Activated gamma-delta T cell treated with anti-CD3 and anti-CD28 coated beads, Interleukin-2, amount 50 U/mL, for 16 hours (primary cell): ENCODE results near the gene GABRR2.

Experiments
- DNase-seq: peaks from one replicate; pipeline ENCODE4 v3.0.0-alpha.2; 2020; ENCODE audit warnings: low read depth

Gene GABRR2

DNA sequence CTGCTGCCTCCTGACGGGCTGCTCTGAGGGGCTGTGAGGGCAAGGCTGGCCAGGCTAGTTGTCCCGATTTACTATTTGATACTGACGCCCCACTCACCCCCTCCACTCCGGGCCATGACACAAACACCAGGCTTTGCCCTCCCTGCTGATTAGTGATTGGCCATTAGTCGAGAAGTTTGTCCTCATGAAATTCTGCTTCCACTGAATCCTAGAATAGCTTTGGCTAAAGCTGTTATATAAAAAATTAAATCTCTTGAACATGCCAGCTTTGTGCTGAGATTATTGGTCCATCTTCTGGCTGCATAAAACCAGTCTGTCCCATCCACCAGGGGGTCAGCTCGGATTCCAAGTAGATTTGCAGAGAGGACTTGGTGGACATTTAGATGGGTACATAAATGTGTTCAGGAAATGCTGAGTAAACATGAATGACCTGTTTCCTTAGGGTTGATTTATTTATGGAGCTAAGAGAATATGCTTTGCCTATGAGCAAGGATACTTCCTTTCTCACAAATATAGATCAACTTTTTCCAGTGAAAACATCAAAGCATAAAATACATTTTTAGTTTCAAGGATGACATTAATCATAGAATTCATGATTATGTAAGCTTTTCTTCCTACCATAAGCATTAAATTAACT lies at the start of gene GABRR2:
GABRR2 (minus strand) TSS at position 51 of the 637 bp plus-strand sequence. CDS start 134 bp downstream, outside the sequence.
- no peak for DNase-seq

DNA sequence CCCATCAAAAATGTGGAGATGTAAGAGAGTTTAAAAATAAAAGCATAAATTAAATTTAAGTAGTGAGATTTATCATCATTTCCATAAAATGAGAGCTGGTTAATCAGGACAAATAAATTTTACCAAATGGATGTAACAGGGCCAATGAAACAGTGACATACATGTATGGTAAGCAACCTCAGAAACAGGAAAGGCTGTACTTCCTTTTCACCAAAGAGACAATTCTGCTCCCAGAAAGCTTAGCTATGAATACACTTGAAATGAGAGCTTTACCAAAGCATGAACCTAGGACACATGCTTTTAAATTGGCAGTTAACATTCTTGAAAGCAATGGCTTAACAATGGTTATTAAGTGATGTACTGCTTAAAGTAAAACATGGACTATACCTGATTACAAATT lies 49.5 kb upstream of the GABRR2 start:
- DNase-seq: no peak

DNA sequence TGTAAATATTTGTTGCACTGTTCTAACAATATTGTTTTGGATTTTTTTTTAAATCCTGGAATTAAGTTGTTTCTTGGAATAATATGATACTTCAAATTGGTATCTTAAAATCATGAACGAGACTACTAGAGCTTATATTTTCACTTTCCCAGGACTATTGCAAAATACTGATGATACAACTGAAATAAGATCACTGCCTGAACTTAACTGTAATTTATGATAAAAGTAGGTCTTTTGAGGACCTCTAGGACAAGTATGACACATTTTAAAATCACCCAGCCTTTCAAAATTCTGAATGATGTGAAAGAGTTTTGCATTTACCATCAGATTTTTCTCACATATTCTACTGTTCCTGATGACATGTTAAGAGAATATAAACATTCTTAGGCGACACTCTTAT lies 46.1 kb upstream of the GABRR2 start:
- no peak for DNase-seq

DNA sequence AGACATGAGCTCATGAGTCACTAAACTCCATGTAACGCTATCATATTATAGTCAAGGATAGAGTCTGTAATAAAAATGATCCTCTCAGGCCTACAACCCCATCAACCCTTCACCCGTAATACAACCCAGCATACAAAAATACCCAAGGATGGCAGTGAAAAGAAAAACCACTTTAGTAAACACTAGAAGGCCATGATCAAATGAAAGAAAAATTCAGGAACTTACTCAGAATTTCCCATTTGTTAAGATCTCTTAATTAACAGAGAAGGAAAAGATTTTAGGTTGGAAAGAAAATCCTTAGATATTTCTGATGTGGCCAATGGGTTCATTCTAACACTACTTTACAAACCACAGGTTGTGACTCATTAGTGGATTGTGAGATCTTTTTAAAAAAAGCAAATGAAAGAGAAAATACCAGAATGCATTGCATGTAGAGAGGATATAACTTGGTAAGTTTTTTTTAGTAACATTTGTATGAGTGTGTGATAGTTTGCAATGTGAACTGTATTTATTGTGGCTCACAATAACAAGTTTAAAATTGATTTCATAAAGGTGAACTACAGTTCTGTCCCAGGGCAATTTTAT lies 45.4 kb upstream of the GABRR2 start:
- no peak for DNase-seq

DNA sequence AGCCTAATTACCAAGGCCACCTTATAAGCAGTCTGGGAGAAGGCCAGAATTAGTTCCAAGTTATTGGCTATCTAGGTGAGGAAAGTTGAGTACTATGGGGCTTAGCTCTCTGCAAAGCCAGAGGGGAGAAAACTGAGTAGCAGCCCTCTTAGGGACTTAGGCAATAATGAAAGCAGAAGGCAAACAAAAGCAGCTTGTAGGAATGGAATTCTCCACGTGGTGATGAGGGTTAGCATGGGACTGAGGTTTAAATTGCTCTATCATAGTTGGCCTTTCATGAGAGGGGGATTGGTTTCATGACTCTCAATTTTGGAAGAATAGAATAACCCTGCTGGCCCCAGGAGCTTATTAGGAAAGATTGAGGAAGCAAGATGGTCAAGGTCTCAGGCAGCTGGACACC lies 44.5 kb upstream of the GABRR2 start:
- no peak for DNase-seq

DNA sequence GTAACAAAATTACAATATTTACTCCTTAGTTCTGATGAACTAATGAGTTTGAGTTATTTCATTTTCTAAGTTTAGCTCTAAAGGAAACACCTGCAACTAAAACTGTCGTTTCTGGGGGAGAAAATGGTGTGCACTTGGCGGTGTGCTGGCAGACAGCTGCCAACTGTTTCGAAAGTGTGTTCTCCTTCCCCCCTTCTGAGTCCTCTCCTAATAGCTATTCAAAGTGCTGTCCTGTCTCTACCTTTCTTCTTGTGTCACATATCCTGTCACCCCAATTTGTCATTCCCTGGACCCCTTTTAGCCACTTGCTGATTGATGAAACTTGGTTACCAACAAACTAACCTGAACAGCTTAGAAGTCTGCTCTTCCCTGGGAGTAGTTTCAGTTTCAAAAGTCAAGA lies 42.3 kb upstream of the GABRR2 start:
- no peak for DNase-seq

DNA sequence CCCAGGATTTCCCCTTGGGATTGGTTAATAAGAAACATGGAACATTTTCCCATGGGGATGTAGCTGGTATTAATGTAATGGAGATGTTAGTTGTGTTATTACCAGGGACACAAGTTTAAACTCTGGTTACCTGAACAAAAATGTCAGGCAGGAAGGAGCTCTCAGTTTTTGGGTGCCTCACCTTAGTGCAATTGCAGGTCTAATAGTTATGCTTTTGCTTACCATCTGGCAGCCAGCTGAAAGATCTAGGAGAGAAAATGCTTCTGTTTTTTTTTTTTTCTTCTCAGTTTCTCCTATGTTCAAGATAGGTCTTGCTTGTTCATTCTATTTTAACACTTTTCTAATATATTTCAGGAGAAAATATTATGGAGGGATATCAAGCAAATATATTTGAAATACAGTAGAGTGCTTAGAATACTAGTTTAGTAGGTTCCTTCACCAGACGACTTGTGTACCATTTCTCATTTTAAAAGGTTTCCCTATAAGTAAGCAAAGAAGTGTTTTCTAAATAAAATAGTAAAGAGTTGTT lies 41.6 kb upstream of the GABRR2 start:
- DNase-seq: no peak

DNA sequence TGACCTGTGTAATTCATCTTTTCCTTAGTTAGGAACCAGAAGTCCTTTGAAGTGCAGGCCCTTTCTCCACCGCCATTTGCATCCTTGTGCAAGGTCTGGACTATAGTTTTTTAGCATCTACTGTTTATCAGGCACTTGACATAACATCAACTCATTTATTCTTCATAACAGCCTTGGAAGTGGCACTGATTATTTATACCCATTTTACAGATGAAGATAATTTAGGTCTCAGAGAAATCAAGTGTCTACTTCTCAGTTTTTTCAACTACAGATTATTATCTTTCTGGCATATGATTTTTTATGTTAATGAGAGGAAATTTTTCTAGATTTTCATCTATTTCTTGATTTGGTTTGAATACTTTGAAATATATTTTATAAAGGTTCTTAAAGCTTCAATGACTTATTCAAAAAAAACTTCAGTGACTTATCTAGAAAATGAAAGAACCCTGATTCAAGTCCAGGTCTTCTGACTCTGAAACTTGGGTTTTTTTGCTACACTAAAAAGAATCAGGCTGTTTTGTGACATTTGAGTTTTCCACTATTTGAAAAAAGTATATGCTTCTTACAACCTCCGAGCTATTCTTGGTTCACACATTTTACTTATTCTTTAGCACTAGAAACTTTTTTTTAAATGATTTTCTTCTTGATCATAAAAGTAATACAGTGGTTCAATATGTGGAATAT lies 40.6 kb upstream of the GABRR2 start:
- DNase-seq: no peak

DNA sequence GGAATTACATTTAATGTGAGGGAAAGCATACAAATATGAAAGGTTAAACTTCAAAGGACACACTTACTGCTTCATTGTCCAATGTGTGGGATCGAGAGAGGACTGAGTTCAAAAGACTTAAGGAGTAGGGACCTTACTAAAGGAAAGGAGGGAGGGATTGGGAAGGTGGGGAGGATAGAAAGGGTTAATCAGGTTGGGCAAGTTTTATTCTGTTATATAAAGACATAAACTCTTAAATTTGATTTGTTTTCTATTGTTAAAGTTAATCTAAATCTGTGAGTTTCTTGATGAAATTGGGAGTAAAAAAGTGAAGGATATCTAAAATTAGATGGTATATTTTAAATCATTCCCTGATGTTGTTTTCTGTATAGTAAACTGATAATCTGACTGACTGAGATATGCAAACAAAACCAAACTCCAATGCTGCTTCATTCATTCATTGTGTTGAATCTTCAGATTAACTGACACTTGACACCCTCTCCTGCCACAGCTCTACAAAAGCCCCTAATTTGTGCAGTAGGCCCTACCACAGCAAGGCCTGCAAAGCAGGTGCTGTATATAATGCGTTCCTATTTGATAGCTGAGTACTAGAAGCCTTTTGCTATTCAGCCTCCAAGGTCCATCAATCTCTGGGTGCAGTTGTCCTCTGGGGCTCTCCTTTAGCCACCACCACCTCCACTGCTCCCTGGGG lies 38.7 kb upstream of the GABRR2 start:
- no peak for DNase-seq

DNA sequence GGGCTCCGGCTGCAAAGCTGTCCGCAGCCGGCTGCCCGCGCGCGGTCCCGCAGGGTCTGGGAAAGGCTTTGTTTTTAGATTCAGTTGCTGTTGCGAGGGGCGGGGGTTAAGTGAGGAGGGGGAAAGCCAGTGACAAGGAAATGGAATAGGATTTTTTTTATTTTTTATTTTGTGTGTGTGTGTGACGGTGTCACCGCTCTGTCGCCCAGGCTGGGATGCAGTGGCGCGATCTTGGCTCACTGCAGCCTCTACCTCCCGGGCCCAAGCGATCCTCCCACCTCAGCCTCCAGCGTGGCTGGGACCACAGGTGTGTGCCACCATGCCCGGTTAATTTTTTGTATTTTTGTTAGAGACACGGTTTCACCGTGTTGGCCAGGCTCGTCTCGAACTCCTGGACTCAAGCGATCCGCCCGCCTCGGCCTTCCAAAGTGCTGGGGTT lies 38.0 kb upstream of the GABRR2 start:
- no peak for DNase-seq

DNA sequence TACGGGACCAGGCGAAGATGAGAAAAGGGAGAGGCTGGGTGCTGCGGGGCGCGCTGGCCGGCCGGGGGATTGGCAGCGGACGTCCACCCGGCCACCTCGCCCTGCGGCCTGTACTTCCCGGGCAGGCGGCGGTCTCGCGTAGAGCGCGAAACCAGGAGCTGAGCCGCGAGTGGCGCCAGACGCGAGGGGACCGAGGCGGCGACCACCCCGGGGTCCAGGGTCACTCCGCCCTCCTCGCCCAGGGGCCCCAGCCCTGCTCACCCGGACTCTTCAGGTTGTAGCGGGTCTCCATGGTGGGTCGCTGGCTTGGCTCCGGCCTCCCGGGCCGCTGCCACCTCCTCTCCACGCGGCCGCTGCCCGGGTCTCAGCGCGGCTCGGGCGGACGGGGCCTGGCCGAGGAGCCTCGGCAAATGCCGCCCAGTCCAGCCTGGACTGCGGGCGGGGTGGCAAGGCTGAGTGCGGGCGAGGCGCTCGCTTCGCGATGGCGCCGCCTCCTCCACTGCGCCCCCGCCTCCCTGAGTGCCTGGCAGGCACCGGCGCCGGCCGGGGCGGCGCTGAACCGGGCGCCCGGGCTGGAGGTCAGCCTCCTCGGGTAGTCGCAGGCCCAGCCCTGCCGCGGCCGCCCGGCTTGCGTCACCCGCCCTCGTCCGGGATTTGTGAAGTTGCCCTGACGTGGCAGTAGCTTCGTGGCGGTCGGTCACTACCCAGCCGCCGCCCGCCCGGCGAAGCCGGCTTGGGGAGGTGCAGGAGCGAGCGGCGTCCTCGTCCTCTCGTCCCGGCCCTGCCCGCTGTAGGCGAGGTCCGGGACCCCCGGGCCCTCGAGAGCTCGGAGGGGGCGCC lies 37.4 kb upstream of the GABRR2 start, which contains the start of gene UBE2J1:
UBE2J1 (minus strand) TSS at position 445 of the 840 bp plus-strand sequence; CDS start at position 292, 153 bp downstream.
- DNase-seq: peak; percentile 65

DNA sequence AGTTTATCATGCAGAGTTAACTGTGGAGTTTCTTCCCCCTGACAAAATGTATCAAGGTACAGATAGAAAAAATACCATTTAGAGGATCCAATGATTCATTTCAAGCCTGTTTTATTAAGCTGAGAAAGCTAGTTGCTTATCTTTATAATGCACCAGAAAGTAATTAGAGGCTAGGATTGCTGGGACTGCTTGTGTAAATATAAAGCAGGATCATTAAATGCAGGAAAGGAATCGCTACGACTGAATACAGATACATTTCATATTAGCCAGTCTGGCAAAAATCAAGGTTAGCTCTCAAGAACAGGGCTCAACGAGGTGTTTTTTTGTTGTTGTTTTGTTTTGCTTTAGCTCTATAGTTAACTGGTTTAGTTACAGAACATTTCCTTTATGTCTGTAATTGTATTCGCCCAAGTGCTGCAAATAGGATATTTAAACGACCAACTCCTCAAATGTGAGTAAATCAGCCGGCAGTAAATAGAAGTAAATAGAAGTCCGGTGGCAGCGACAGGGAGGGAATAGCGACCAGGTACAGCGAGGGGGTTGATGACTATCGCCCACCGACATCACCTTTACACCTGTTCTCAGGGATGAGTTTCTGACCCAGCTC lies 36.7 kb upstream of the GABRR2 start:
- no peak for DNase-seq

DNA sequence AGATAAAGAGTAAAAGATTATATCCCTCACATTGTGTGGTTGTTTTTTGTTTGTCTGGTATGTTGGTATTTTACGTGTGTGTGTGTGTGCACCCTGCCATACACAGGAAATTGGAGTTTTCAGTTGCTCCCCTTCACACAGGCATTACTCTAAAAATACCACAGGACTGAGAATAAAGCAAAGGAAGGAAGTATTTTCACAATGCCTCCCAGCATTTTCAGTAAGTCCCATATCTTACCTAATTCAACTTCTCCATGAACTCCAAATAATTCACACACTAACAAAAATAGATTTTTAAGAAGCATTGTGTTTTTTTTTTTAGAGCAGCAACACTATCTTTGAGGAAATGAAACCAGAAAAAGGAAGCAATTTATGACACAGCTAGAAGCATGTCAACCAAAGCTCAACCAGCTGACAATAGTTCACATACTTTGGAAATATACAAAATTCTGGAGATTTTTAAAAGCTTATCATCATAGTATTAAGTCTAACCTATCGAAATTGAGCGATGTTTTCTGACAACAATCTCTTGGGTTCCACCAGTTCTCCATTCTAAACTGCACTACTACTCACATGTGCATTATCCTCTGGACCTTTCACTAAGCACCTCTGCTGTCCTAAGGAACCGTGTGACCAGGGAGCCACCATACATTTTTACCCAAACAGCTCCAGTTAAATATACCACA lies 35.3 kb upstream of the GABRR2 start:
- DNase-seq: no peak

DNA sequence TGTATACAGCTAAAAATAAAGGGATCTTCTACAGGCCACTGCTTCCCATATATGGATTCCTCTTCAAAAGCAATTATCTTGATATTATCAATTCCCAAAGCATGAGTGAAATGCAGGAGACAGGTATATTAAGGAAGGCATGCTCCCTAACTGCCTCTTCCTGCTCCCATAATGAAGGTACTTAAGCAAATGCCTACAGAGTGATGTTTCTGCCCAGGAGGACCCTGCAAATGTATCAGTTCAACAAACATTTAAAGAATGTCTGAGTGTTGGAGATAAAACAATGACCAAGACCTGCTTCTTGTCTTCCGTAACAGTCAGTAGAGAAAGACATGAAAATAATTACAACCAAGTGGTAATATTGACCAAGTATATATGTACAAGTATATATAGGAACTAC lies 33.3 kb upstream of the GABRR2 start:
- DNase-seq: no peak

DNA sequence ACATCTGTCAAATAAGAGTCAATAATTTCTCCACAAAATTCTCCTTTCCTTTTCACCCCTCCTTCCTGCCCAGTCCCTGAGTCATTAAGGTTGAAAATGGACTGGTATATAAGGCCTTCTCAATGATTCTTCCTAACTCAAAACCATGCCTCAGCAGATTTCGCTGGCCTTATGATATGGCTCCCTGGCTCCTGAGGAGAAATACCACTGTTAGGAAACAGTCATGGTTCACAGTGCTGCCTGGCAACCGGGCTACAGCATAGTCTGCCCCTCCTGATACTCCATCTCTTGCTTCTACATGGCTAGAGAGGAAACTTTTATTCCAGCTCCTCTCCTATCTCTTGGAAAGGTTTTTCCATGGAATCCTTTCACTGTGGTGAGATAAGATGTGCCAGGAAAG lies 32.7 kb upstream of the GABRR2 start:
- no peak for DNase-seq

DNA sequence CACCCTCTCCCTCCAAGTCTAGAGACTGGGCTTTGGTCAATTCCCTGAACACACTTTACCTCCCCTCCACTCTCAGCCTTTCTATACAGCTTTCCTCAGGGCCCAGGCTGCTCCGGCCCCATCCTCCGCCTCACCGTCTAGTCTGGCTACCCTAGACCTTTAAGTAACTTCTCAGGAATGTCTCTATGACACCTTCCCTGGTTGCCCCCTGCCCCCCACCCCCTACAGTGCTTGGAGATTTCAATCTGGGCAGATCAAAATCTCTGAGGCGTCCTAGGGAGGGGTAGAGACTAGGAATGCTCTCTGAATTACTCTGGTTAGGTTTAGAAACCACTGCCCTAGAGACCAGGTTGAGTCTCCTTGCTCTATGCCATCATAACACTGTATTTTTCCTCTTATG lies 31.3 kb upstream of the GABRR2 start:
- DNase-seq: no peak

DNA sequence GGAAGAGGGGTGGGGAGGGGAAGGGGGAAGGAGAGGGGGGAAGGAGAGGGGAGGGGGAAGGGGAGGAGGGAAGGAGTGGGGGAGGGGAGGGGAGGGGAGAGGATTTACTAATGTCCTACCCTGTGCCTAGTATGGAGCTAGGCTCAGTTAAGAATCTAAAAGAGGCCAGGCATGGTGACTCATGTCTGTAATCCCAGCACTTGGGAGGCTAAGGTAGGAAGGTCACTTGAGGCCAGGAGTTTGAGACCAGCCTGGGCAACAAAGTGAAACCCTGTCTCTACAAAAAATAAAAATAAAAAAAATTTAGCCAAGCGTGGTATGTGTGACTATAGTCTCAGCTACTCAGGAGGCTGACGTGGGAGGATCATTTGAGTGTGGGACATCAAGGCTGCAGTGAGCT lies 24.5 kb upstream of the GABRR2 start:
- DNase-seq: no peak

DNA sequence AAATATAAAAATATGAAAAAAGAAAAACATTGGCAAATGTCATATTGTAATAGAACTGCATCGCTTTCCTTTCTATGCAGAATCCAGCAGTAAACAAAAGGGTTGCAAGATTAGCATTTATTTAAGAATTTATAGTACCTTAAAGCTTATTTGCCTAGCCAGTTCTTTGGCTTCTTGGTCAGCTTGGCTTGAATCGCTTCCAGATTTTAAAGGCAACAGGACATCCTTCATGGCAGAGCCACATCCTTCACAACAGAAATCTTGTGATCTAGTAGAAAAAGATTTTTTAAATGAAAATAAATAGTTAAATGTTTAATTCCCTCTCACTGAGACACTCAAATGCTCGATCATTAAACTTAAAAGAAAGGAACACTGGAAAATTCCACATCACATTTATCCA lies 20.1 kb upstream of the GABRR2 start:
- DNase-seq: no peak

DNA sequence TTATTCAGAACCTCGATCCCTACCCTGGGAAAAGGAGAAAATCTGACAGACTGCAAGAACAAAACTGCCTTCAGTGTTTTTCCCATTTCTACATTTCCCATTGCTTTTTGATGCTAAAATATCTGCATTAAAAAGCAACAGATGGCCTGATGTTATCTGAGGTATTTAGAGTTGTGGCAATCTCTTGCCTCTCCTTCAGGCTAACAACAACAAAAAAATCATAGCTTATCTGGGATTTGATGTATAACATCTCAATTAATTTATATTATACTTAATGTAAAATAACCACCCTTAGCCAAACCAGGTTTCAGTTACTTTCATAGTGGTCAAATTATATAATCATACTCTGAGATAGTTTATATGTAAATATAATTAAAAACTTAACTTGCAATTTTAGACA lies 15.8 kb upstream of the GABRR2 start:
- no peak for DNase-seq

DNA sequence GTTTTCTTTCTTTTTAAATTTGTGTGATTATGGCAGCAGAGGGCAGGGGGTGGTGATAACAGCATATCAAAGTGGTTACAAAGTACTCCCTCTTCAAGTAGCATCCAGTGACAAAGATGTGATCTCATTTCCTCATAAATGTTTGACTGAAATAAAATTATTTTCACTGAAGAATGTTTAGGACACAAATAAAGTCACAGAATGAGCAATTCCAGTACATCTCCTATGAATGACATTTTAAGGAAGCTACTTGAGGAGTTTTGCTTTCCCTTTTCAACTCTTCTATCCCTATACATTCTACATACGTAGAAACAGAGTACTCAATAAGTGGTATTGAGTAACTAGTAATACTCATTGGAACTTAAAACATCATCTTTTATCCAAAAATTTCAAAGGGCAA lies 13.9 kb upstream of the GABRR2 start:
- no peak for DNase-seq

DNA sequence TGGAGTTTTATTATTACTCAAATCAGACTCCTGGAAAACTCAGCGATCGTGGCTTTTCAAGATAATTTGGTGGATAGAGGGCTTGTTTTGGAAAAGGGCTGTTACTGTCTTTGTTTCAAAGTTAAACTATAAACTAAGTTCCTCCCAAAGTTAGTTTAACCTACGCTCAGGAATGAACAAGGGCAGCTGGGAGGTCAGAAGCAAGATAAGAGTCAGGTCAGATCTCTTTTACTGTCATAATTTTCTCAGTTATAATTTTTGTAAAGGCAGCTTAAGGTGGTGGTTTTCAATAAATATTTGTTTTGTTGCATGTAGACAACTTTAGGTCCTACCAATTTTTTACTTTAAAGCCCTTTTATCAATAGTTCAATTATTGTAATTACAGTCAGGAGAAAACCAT lies 9.2 kb upstream of the GABRR2 start:
- DNase-seq: no peak
